Measurements from ENCODE around the gene TIMP2.

GRCh38 chr17:78890498-78890897 lies 34.7 kb downstream of the TIMP2 start:
- TF ChIP-seq CTCF (IDR thresholded peaks at IDR 0.05; ENCODE audit: low read depth, low read length, poor library complexity, severe bottlenecking): no peak
- TF ChIP-seq EZH2phosphoT487 (IDR thresholded peaks at IDR 0.05; ENCODE audit: borderline replicate concordance, low read length): no peak

Data from DOHH2 (cell line).